ENCODE data around the gene GSAP.

The GSAP gene

DNA sequence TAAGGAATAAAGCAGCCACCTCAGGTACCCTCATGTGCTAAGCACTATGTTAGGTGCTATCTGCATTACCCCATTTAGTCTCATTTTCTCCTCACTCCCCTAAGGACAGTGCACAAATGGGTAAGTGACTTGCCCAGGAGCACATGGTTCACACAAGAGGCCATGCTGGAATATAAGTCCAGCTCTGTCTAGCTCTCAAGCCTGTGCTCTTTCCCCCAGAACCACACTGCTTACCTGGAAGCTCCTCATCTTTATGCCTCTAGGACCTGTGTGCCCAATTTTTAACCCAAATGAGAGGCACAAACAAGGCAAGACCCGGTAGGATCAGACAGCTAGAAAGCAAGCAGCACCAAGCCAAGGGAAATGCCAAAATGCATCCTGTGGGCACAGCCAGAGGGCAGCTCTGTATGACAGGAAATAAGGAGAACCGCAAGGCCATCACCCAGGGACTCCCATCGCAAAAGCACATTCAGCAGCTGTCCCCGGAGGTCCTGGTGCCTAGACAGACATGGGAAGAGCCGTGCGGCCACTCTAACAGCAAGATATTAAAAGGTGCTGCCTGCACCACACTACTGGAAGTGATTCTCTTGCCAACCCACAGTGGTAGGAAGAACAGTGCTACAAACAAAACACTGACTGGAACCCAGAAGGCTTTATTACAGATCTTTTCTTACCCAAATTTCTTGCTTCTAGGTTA is 88.1 kb downstream of the GSAP start:
- no peak for DNase-seq (ENCODE audit: low read depth in 2 of 2)

DNA sequence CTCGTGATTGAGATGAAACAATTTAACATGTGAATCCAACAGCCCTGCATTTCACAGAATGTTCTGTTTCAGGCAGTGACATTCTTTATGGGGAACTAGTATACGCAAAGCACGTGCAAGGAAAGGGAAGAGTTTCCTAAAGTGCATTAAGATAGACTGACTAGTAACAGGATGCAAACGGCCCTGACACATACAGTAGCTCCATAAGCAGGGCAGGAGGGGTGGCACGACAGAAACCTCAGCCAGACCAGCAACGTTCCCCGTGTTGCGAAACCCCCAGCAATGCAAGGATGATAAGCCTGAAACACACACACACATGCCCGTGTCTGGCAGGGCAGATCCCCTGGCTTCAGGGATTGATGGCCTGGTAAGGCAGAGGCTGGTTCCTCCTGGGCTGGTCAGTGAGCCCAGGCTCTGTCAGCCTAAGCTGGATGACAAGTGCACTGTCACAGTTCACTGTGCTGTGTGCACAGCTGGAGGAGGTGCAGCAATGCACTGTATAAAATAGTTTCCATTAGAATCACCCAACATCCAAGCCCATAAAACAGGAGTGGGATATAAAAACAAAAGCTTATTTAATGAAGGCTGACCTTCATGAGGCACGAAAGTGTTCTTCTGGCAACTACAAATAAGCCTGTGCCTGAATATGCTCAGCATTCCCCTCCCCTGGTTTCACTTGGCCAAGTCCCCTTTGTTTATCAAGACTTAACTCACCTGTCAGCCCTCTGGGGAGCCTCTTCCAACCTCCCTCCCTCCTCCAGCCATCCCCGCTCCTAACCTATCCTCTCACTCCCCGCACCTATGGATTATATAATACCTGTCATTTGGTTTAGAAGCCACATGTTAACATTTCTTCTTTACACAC is 88.8 kb downstream of the GSAP start:
- no peak for DNase-seq (ENCODE audit: low read depth in 2 of 2)

- DNase-seq (ENCODE audit: low read depth in 2 of 2) = no peak
Measured at GRCh38 chr7:77326131-77326530, 90.0 kb downstream of the GSAP start.

DNA sequence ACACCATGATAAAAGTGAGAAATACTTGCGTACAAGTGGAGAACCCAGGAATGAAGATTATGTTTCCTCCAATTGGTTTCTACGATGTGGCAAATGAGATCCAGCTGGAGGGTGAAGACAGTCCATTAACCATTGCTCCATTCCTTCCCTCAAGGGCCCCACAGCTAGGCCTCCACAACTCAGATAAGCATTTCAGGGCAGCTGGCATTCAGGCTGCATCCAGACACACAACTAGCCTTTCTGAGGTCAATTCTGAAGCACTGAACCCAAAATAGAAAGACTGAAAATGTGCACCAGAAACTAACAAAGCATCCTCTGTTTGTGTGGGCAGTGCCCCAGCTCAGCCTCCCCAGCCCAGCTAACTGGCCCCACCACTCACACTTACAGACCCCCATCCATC is 94.8 kb downstream of the GSAP start:
- no peak for DNase-seq (ENCODE audit: low read depth in 2 of 2)

DNA sequence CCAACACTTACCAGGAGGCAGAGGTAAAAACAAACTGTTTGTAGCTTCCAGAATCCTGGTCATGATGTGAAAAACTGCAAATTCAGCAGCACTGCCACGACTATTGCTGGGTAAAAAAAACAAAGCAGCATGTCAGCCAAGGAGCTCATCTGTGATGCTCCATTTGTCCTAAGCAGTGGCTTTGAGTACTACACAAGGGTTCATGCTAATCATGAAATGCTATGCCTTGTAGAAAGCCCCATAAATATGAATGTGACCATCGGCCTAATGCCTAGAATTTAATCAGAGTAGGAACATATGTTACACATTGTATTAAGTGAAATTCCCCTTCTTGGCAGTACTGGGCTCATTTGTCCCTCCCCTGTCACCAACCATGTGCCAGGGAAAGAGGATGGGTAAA is 95.4 kb downstream of the GSAP start:
- no peak for DNase-seq (ENCODE audit: low read depth in 2 of 2)

GRCh38 chr7:77320137-77320536 is 96.0 kb downstream of the GSAP start:
- DNase-seq (ENCODE audit: low read depth in 2 of 2) = no peak

DNA sequence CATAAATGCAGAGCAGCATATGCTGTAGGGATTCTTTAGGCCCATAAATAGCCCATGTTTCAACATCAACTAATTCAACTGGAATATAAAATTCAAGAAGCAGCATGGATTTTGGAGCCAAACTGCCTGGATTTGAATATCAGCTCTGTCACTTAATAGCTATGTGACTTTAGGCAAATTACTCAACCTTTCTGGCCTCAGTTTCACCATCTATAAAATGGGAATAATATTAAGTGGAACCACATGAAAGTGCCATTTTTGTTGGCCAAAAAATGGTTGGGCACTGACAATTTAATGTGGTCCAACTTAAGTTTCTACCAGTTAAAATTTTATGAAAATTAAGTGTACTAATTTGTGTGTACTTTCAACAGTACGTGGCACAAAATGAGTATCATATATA is 98.1 kb downstream of the GSAP start:
- DNase-seq (ENCODE audit: low read depth in 2 of 2) = no peak

DNA sequence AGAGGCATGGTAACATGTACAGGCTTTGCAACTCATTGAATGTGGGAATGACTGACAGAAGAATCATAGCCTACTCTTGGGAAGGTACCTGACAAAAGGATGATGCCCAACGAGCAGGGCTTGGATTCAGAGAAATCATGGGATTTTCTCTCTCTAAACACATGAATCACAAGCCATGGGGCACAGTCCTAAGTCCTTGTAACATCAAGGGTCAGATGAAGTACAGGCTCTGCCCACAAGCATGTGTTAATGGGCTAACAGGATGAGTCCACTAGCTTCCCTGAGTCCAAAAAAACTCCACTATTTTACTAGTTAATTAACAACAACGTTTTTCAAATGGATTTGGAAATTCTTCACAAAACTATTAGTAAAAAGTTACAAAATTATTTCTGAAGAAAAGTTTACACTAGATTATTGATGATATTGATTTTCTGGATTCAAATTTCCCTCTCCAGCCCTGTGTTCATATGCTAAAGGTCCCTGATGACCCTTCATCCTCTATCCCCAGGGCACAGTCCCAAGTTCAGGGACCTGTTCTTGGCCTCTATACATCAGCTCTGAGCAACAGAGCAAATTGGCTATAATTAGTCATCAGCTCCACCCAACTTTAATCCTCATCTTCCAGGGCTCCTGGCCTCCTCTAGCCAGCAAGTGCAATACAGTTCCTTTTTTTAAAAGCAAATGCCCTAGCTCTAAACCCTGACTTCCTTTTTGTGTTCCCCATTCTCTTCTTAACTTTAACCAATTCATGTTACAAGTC is 99.8 kb downstream of the GSAP start:
- DNase-seq (ENCODE audit: low read depth in 2 of 2) = no peak

DNA sequence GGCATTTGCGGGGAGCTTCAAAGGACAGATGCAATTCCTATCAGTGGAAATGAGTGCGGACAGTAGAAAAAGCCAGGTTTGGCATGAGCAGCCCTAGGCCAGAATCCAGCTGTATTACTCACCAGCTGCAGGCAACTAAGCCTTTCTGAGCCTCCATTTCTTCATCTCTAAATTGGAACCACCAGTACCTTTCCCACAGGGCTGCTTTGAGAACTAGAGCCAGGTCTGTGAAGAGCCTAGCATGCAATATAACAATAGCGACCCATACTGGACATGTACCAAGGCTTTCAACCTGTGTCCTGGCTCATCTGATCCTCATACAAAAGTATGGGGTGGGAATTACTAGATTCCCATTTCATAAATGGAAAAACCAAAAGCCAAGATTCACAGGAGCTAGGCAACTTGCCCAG is 101.0 kb downstream of the GSAP start:
- no peak for DNase-seq (ENCODE audit: low read depth in 2 of 2)

DNA sequence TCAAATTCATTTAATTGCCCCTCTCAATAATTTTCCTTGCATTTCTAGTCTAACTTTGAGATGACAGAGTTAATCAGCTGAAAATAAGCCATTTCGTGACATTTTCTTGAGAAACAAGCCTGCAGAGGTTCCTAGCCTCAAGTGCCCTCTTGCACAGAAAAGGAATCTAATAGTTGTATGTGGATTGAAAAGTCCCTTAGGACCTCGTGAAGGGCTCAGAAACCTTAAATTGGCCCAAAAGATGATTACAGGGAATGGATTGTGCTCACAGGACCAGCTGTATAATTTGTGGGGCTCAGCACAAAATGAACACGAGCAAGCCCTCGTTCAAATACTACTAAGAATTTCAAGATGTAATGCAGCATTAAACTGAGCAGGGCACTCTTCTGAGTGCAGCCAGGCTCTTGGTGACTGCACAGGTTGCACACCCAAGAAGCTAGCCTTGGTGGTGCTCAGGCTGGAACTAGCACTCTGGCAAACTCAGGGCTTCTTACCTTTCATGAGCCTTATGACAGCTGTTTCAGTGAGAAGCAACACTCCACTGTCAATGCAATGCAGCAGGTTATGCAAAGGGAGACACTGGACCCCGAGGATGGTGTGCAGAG is 102.2 kb downstream of the GSAP start:
- DNase-seq (ENCODE audit: low read depth in 2 of 2) = no peak

- no peak for DNase-seq (ENCODE audit: low read depth in 2 of 2)
Measured at GRCh38 chr7:77313085-77313484, 103.1 kb downstream of the GSAP start.

DNA sequence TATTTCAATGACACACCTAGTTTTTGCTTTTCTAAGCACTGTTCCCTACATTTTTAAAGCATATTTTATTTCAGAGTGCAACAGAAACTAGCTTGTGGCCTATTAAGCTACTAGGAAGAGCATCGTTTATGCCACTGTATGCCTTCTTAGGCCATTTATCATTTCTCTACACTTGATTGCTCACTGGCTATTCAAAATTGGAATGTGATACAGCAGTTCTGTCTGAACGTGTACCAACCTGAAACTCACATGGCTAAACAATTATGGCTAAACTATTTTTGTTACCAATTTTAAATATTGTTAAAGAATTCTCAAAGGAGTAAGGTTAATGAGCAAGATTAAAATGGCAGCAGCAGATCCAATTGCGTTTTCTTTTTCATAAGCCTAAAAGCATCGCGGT is 105.2 kb downstream of the GSAP start:
- no peak for DNase-seq (ENCODE audit: low read depth in 2 of 2)

DNA sequence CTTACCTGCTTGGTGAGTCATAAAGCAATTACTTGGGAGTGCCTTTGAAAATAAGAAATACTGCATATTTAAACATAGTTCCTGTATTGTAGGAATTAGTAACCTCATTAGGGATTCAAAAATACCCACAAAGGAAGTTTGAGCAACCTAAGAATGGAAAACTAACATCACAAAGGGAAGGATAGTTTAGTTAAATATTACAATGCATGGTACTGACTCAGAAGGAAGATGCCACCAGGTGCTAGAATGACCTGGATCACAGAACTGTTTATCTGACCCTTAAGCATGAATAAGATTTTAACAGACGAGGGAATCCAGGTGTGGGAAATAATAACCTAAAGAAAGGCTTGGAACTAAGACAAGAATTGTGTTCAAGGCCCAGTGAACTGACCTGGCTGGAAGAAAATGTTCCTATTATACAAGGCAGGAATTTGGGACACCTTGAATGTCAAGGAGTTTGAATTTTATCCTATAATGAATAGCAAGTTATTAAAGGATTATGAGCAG is 106.4 kb downstream of the GSAP start:
- DNase-seq (ENCODE audit: low read depth in 2 of 2) = no peak

DNA sequence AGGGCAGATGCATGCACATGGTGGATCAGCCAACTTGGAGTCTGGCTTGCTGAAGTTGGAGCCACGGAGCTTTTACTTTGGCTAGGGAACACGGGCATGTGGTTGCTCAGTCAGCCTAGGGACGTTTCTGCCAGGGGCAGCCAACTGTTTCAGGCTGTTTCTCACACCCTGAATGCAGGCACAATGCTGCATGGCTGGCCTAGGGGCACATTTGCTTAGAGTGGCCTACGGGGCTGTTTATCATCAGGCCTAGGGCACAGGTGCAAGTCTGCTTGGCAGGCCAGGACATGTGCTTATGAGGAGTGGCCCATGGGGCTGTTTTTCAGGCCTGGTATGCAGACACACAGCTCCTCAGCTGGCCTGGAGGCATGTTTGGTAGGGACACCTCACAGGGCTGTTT is 107.4 kb downstream of the GSAP start:
- DNase-seq (ENCODE audit: low read depth in 2 of 2) = no peak

DNA sequence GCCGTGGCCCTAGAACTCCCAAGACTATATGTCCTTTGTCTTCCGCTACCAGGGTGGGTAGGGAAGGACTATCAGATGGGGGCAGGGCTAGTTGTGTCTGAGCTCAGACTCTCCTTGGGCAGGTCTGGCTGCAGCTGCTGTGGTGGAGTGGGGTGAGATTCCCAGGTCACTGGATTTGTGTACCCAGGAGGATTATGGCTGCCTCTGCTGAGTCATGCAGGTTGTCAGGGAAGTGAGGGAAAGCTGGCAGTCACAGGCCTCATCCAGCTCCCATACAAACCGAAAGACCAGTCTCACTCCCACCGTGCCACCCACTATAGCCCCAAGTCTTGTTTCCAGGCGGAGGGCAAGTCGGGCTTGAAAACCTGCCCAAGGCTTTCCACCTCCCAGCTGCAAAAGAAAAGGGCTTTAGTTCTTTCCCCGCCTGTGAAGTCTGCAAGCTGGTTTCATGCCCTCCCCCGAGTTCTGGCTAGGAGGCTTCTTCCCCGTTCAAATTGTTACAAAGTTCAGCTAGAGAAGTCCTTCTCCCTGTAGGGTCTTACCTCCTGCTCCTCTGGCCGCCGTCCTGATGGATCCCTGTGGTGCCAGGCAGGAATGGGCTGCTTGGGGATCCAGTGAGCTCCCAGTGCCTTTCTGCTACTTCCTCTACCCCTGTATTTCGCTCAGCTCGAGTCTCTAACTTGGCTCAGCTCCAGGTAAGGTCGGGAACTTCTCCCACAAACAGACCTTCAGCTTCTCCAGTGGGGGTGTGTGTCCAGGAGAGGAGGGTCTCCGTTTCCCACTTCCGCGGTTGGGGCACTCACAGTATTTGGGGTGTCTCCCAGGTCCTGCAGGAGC is 109.7 kb downstream of the GSAP start:
- DNase-seq (ENCODE audit: low read depth in 2 of 2) = no peak

GRCh38 chr7:77295549-77295948 is 120.6 kb downstream of the GSAP start:
- DNase-seq (ENCODE audit: low read depth in 2 of 2) = no peak

DNA sequence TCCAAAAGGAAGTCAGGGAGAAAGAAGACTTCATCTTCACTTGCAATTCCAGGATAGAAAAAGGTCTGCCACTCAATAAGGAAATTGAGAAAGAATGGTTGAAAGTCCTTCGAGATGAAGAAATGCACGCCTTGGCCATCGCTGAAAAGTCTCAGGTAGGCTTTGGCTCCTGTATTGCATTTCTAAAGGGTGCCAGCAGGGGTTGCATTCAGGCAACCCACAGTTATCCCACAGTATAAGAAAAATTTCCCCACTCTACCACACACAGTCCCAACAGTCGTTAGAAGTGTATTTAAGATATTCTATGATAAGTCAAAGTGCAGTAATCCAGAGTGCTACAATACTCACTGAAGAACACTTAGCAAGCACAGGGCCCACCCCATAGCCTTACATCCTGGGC is 123.1 kb downstream of the GSAP start:
- no peak for DNase-seq (ENCODE audit: low read depth in 2 of 2)

GRCh38 chr7:77290425-77290824 is 125.7 kb downstream of the GSAP start:
- no peak for DNase-seq (ENCODE audit: low read depth in 2 of 2)

DNA sequence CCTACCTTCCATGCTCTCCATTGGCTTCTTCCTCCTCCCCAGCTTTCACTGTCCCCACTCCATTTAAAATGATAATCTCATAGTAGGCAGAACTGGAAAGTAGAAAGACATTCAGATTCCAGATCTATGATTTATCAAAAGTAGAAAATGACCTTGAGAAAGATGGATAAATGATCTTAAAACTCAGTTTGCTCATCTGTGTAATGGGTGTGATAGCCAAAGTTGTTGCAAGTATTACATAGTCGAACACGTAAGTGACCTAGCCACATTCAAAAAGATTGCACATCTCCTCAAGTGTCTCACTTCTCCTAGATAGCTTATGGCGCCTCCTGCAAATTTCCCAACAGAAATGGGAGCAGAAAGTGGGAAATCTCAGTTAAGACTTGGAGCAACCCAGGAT is 126.8 kb downstream of the GSAP start:
- DNase-seq (ENCODE audit: low read depth in 2 of 2) = no peak

DNA sequence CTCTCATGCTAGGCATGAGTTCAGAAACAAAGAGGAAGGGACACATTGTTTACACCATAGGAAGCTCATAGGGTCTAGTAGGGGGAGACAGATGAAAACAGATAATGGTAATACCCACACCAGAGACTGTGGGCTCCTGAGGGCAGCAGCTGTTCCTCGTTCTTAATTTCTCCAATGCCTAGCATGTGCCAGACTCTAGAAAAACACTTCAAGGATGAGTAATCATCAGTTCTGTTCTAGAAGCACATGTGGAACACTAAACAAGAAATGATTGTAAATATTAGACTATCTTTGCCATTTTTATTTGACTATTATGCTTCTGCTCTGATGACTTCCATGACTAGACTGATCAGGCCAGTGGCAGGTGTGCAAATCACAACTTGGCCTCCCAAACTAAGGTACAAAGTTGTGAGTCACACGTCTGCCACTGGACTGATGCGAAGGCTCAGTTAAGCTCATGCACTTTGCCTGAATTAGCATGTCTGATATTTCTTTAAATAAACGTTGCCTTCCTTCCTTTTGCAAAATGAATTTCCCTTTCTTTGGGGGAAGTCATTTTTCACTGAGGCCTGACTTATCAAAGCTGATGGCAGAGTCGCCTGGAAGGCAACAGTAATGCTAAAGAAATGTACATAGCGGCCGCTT is 127.4 kb downstream of the GSAP start:
- DNase-seq (ENCODE audit: low read depth in 2 of 2) = no peak

- DNase-seq (ENCODE audit: low read depth in 2 of 2) = no peak
Measured at GRCh38 chr7:77284616-77285015, 131.5 kb downstream of the GSAP start.
